A549 (cell line): ENCODE results near the gene DLGAP1. TPM values are rescaled to one million over a fixed set of nuclear protein-coding genes. Genes with fewer than 3 reads are reported as not detected.
A peak's percentile ranks its signal among the peaks of the same experiment; 100 is the strongest.

Source experiments
- ATAC-seq, 2 experiments: fragments of 200-7000 bp in 1 of 2; fragments of >200 bp in 1 of 2; cut with Nextera tagmentation in 1 of 2; cut with Tn5 transposase in 1 of 2; 3 replicates each; pipeline versions ENCODE4 v1.8.0 to v1.9.1; 2018 to 2020; ENCODE audit warnings: mild to moderate bottlenecking in 1 of 2, moderate library complexity in 1 of 2
- CTCF ChIA-PET: fragments of 300-600 bp; sonication (Branson Sonifier 250); formaldehyde crosslinking; extraction: SDS; loops from one replicate; lab custom pipeline; 2021; ENCODE audit warnings: antibody characterized with exemption, inconsistent platforms; lab: Yijun Ruan, JAX
- POLR2A ChIA-PET: fragments of 350-600 bp; formaldehyde crosslinking; extraction: SDS; loops from one replicate; lab custom pipeline; 2021; ENCODE audit warnings: antibody characterized with exemption, inconsistent platforms; lab: Yijun Ruan, JAX
- DNase-seq, 2 experiments: peaks; one replicate each; pipeline versions ENCODE4 v3.0.0 to v3.0.0-alpha.2; 2011 to 2016; ENCODE audit warnings: low read depth in 1 of 2, low spot score in 1 of 2
- FAIRE-seq: peaks from 2 replicates; lab custom pipeline; 2011; peaks lifted over from hg19 to GRCh38; lab: Jason Lieb, UNC
- H3K27ac ChIP-seq, 2 experiments: fragments of >200 bp; sonication (Bioruptor Twin); formaldehyde crosslinking; 3 replicates each; pipeline ENCODE4 v1.5.1; 2016 to 2017
- H3K4me1 ChIP-seq: fragments of >200 bp; sonication (Bioruptor Twin); formaldehyde crosslinking; 3 replicates; pipeline ENCODE4 v1.6.1; 2016
- H3K4me2 ChIP-seq: fragments of >200 bp; sonication (Bioruptor Twin); formaldehyde crosslinking; 3 replicates; pipeline ENCODE4 v1.6.1; 2016
- H3K4me3 ChIP-seq: fragments of >200 bp; sonication (Bioruptor Twin); formaldehyde crosslinking; 3 replicates; pipeline ENCODE4 v1.5.1; 2016
- H3K9me3 ChIP-seq: fragments of >200 bp; sonication (Bioruptor Twin); formaldehyde crosslinking; 3 replicates; pipeline ENCODE4 v1.6.1; 2016
- BCL3 ChIP-seq: fragments of >200 bp; sonication (Bioruptor Twin); formaldehyde crosslinking; IDR thresholded peaks from 3 replicates; pipeline ENCODE4 v1.6.1; 2016
- CBX8 ChIP-seq: fragments of 200-600 bp; sonication (generic); IDR thresholded peaks from 2 replicates; pipeline ENCODE4 v1.6.1; 2016
- CEBPB ChIP-seq, 2 experiments: fragments of >200 bp in 1 of 2; sonication (Bioruptor Twin) in 1 of 2; formaldehyde crosslinking in 1 of 2; IDR thresholded peaks; 2 replicates each; pipeline ENCODE4 v1.6.1; 2012 to 2016
- E2F6 ChIP-seq: IDR thresholded peaks from 2 replicates; pipeline ENCODE4 v1.6.1; 2012; ENCODE audit warnings: low read depth, borderline replicate concordance
- EHF ChIP-seq: fragments of 250-450 bp; sonication (Bioruptor Pico); IDR thresholded peaks from 2 replicates; pipeline ENCODE4 v1.5.0; 2020; ENCODE audit warnings: mild to moderate bottlenecking
- EHMT2 ChIP-seq: fragments of 200-600 bp; sonication (generic); IDR thresholded peaks from 2 replicates; pipeline ENCODE4 v1.6.1; 2016; ENCODE audit warnings: antibody characterized with exemption, low read depth, mild to moderate bottlenecking, moderate library complexity
- ELK1 ChIP-seq: fragments of 150-350 bp; IDR thresholded peaks from 2 replicates; pipeline ENCODE4 v1.6.1; 2014; ENCODE audit warnings: low read depth, mild to moderate bottlenecking, low read length
- EP300 ChIP-seq, 2 experiments: fragments of >200 bp; sonication (Bioruptor Twin); formaldehyde crosslinking; IDR thresholded peaks; 2 replicates in 1 of 2; 3 replicates in 1 of 2; pipeline ENCODE4 v1.6.1; 2016 to 2017
- ESRRA ChIP-seq: fragments of 150-350 bp; IDR thresholded peaks from 2 replicates; pipeline ENCODE4 v1.6.1; 2014; ENCODE audit warnings: mild to moderate bottlenecking, low read length, borderline replicate concordance
- FOSL2 ChIP-seq, 2 experiments: fragments of 450-650 bp in 1 of 2; fragments of >200 bp in 1 of 2; sonication (Bioruptor Twin) in 1 of 2; formaldehyde crosslinking; IDR thresholded peaks; 2 replicates each; pipeline versions ENCODE4 v1.5.0 to v1.6.1; 2016 to 2020; ENCODE audit warnings: mild to moderate bottlenecking in 1 of 2, moderate library complexity in 1 of 2
- GATA3 ChIP-seq: IDR thresholded peaks from 2 replicates; pipeline ENCODE4 v1.6.1; 2012; ENCODE audit warnings: borderline replicate concordance
- HEYL ChIP-seq: fragments of 250-450 bp; sonication (Bioruptor Pico); IDR thresholded peaks from 2 replicates; pipeline ENCODE4 v1.8.0; 2021; ENCODE audit warnings: mild to moderate bottlenecking, moderate library complexity
- HMGXB4 ChIP-seq: fragments of 250-450 bp; sonication (Bioruptor Pico); IDR thresholded peaks from 2 replicates; pipeline ENCODE4 v1.5.0; 2021; ENCODE audit warnings: mild to moderate bottlenecking, moderate library complexity, borderline replicate concordance
- HOXA7 ChIP-seq: fragments of 250-450 bp; sonication (Bioruptor Pico); IDR thresholded peaks from 2 replicates; pipeline ENCODE4 v1.5.0; 2020; ENCODE audit warnings: mild to moderate bottlenecking, moderate library complexity
- JUN ChIP-seq, 2 experiments: fragments of >200 bp; sonication (Bioruptor Twin); formaldehyde crosslinking; IDR thresholded peaks; 2 replicates in 1 of 2; 3 replicates in 1 of 2; pipeline ENCODE4 v1.6.1; 2016 to 2017
- JUNB ChIP-seq: fragments of >200 bp; sonication (Bioruptor Twin); formaldehyde crosslinking; IDR thresholded peaks from 2 replicates; pipeline ENCODE4 v1.6.1; 2016
- MAFK ChIP-seq: fragments of 450-650 bp; IDR thresholded peaks from 2 replicates; pipeline ENCODE4 v1.6.1; 2014; ENCODE audit not compliant: partially characterized antibody
- MAX ChIP-seq: IDR thresholded peaks from 2 replicates; pipeline ENCODE4 v1.6.1; 2012
- NFE2L2 ChIP-seq: fragments of 150-350 bp; conservative IDR thresholded peaks from 2 replicates; pipeline ENCODE4 v1.6.1; 2014; ENCODE audit warnings: low read length
- POLR2A ChIP-seq: IDR thresholded peaks from 2 replicates; pipeline ENCODE4 v1.6.1; 2012; ENCODE audit warnings: mild to moderate bottlenecking, low read length
- RAD21 ChIP-seq, 2 experiments: fragments of >200 bp in 1 of 2; sonication (Bioruptor Twin) in 1 of 2; formaldehyde crosslinking in 1 of 2; IDR thresholded peaks in 1 of 2; conservative IDR thresholded peaks in 1 of 2; 2 replicates in 1 of 2; 3 replicates in 1 of 2; pipeline ENCODE4 v1.6.1; 2012 to 2018; ENCODE audit warnings: inconsistent platforms in 1 of 2
- RARB ChIP-seq: fragments of 250-450 bp; sonication (Bioruptor Pico); IDR thresholded peaks from 2 replicates; pipeline ENCODE4 v1.8.0; 2021; ENCODE audit warnings: mild to moderate bottlenecking, moderate library complexity
- RNF2 ChIP-seq: fragments of 200-600 bp; sonication (generic); IDR thresholded peaks from 2 replicates; pipeline ENCODE4 v1.6.1; 2016; ENCODE audit warnings: low read depth, mild to moderate bottlenecking, antibody characterized with exemption, moderate library complexity, borderline replicate concordance
- SMC3 ChIP-seq: fragments of >200 bp; sonication (Bioruptor Twin); formaldehyde crosslinking; IDR thresholded peaks from 3 replicates; pipeline ENCODE4 v1.6.1; 2018; ENCODE audit warnings: inconsistent platforms
- TFCP2L1 ChIP-seq: fragments of 250-450 bp; sonication (Bioruptor Pico); IDR thresholded peaks from 2 replicates; pipeline ENCODE4 v1.5.0; 2021; ENCODE audit warnings: mild to moderate bottlenecking
- TP53 ChIP-seq: fragments of 250-450 bp; sonication (Bioruptor Pico); IDR thresholded peaks from 2 replicates; pipeline ENCODE4 v1.5.0; 2021; ENCODE audit warnings: mild to moderate bottlenecking, moderate library complexity
- ZFP36 ChIP-seq: fragments of 450-650 bp; IDR thresholded peaks from 2 replicates; pipeline ENCODE4 v1.6.1; 2014; ENCODE audit warnings: borderline replicate concordance; ENCODE audit not compliant: partially characterized antibody
- WGBS: methylation state at CpG from one replicate; pipeline ENCODE4 v1.1.6; 2017; ENCODE audit errors: missing lambda C conversion rate; 5-methylcytosine and 5-hydroxymethylcytosine counted together
- polyA plus RNA-seq, 4 experiments: library from polyadenylated mRNA; depleted of rRNA in 3 of 4; stranded (reverse); fragments of >200 nt; fragmentation: RNase III in 1 of 4; extraction: RNeasy Plus Mini Kit Qiagen cat#74134 plus additional on column Dnase treatment in 1 of 4; gene quantifications; 2 replicates in 3 of 4; 3 replicates in 1 of 4; pipeline ENCODE4 v1.2.3, GENCODE V29; 2011 to 2017

Gene DLGAP1
- polyA plus RNA-seq, 2 of the 4 experiments (the other 2 are of a cell fraction) = 0.04 to 0.12 TPM

GRCh38 chr18:3460823-3461398 lies 994.2 kb downstream of the DLGAP1 start:
- CTCF ChIA-PET = interaction anchor here (2.5 to 11.1 kb wide), 3 partner anchors 125 to 205 kb away, joined by 12 to 109 read pairs (median 40); no protein-coding TSS in a partner anchor
- DNase-seq (no peak), FAIRE-seq (no peak), ATAC-seq (no peak)
- H3K4me2 ChIP-seq = peak overlapping the region; percentile 98; the same call in 2 of the 3 replicates
- H3K4me1 ChIP-seq = peaks cover 61% of the 10 kb centered on the region
- H3K4me3 ChIP-seq = no peak overlapping the region
- no peak for TF ChIP-seq ELK1
- no peak for TF ChIP-seq NFE2L2
- TF ChIP-seq ESRRA = no peak
- TF ChIP-seq JUN (IDR thresholded peaks at IDR 0.05) = 0 out of 5 replicates have a peak, but pooled peaks of 1 of the 2 experiments have one; percentile 31
- peak overlapping the region; percentile 84 to 98 for H3K27ac ChIP-seq
- H3K9me3 ChIP-seq = peaks cover 8% of the 10 kb centered on the region; the same call in 1 of the 3 replicates
- POLR2A ChIA-PET = interaction anchor here (0.6 to 11.5 kb wide), 2 partner anchors 8 to 134 kb away, joined by 4 to 146 read pairs; no protein-coding TSS in a partner anchor
- WGBS = 92% methylated on average over 4 of the region's 4 CpGs

- CTCF ChIA-PET = interaction anchor here (1.8 to 11.1 kb wide), 4 partner anchors 126 to 207 kb away, joined by 5 to 109 read pairs (median 26); no protein-coding TSS in a partner anchor
- Histone ChIP-seq H3K4me2 (peak overlapping the region; percentile 98), H3K9me3 (peaks cover 8% of the 10 kb centered on the region; the same call in 1 of the 3 replicates), H3K4me3 (peak overlapping the region; percentile 93), H3K27ac (peak overlapping the region; percentile 98 to 100), H3K4me1 (peaks cover 58% of the 10 kb centered on the region)
- TF ChIP-seq HMGXB4 (0 out of 2 replicates have a peak, but pooled peaks have one; percentile 11), FOSL2 (IDR thresholded peaks at IDR 0.05) (peak; percentile 82), FOSL2 (CRISPR knock-in tag; IDR thresholded peaks at IDR 0.05) (peak; percentile 91), CEBPB (IDR thresholded peaks at IDR 0.05) (peak; percentile 68 to 75; a peak in 3 of 4 replicates), RAD21 (conservative IDR thresholded peaks at IDR 0.05 in 1 of 2, IDR thresholded peaks at IDR 0.05 in 1 of 2) (peak in 1 of 2 experiments; percentile 39; a peak in 2 of 5 replicates), MAX (0 out of 2 replicates have a peak, but pooled peaks have one; percentile 22), POLR2A (no peak), EP300 (IDR thresholded peaks at IDR 0.05) (peak; percentile 92 to 93; a peak in 4 of 5 replicates), MAFK (no peak), CBX8 (no peak), HEYL (CRISPR knock-in tag) (no peak), EHF (CRISPR knock-in tag) (peak; percentile 75; the same call in 1 of the 2 replicates), RARB (CRISPR knock-in tag) (peak; percentile 63; the same call in 1 of the 2 replicates), ZFP36 (no peak), TFCP2L1 (0 out of 2 replicates have a peak, but pooled peaks have one; percentile 63), ESRRA (no peak), EHMT2 (no peak), RNF2 (no peak), BCL3 (peak; percentile 77; the same call in 2 of the 3 replicates), E2F6 (no peak), TP53 (peak; percentile 65; the same call in 1 of the 2 replicates), JUNB (peak; percentile 88), SMC3 (peak; percentile 21; the same call in 1 of the 3 replicates), HOXA7 (peak; percentile 57), JUN (IDR thresholded peaks at IDR 0.05) (peak; percentile 86 to 97), GATA3 (peak; percentile 82)
- POLR2A ChIA-PET = interaction anchor here (0.5 to 11.5 kb wide), 11 partner anchors 8 to 207 kb away, joined by 3 to 146 read pairs (median 4); no protein-coding TSS in a partner anchor
- FAIRE-seq (peak; percentile 84), DNase-seq (peak in 1 of 2 experiments; percentile 88), ATAC-seq (peak; percentile 49 to 69)
- WGBS = 9% methylated on average over 5 of the region's 5 CpGs
Measured at GRCh38 chr18:3458952-3459853, 995.9 kb downstream of the DLGAP1 start.
